Amygdala (tissue), 56 donors: ENCODE results near the gene UGT2A2.
A peak's percentile ranks its signal among the peaks of the same experiment; 100 is the strongest.
"Not testable (repeated sequence)": the region's sequence is repeated elsewhere in the genome, so short reads cannot be mapped to it uniquely, and the experiment has no call there.

ENCODE experiments used
- DNase-seq, 56 donors: peaks; one replicate each; lab custom pipeline; 2025; lab: John Stamatoyannopoulos, UW

Gene UGT2A2

DNA sequence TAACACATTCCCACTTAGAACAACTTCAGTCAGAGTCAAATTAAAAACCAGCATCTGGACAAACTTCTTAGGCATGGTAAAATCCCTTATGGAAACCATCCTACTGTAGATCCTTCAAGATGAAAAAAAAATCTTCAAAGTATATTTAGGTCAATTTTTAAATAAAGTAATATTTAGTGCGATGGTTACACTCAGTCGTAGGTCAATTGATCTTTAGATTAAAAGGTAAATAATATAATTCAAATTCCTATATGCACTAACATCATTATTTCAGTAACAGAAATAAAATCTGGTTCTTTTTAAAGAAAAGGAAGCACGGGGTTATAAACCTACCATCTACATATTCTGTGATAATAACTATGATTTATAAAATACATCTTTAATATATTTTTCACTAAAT is at the start of gene UGT2A2:
TSS of gene UGT2A2 (minus strand) at position 101 of the 400 bp plus-strand sequence. CDS start at position 99, 2 bp downstream.
- no peak for DNase-seq

DNA sequence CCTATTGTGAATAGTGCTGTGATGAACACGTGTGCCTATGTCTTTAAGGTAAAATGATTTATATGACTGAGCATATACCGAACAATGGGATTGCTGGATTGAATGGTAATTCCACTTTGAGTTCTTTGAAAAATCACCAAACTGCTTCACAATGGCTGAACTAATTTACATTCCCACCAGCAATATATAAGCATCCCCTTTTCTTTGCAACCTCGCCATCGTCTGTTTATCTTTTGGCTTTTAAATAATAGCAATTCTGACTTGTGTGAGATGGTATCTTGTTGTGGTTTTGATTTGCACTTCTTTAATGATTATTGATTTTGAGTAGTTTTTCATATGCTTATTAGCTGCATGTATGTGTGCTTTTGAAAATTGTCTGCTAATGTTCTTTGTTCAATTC is 45.4 kb upstream of the UGT2A2 start:
- no peak for DNase-seq

DNA sequence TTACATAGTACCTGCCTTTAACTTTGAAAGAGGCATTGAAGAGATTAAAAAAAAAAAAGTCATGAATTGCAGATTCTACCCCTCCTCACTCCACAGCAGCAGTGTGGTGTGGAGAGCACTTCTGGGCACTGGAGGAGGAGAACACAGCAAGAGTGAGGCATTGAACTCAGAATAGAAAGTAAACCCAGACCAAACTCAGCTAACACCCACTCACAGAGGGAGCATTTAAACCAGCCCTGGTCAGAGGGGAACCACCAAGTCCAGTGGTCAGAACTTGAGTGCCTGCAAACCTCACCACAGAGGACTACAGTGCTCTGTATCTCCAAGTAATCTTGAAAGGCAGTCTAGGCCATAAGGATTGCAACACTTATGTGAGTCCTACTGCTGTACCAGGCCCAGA is 29.2 kb upstream of the UGT2A2 start:
- DNase-seq, result no peak

DNA sequence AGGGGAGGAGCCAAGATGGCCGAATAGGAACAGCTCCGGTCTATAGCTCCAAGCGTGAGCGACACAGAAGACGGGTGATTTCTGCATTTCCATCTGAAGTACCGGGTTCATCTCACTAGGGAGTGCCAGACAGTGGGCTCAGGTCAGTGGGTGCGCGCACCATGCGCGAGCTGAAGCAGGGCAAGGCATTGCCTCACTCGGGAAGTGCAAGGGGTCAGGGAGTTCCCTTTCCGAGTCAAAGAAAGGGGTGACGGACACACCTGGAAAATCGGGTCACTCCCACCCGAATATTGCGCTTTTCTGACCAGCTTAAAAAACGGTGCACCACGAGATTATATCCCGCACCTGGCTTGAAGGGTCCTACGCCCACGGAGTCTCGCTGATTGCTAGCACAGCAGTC is 24.6 kb upstream of the UGT2A2 start:
- not testable (repeated sequence) for DNase-seq

DNA sequence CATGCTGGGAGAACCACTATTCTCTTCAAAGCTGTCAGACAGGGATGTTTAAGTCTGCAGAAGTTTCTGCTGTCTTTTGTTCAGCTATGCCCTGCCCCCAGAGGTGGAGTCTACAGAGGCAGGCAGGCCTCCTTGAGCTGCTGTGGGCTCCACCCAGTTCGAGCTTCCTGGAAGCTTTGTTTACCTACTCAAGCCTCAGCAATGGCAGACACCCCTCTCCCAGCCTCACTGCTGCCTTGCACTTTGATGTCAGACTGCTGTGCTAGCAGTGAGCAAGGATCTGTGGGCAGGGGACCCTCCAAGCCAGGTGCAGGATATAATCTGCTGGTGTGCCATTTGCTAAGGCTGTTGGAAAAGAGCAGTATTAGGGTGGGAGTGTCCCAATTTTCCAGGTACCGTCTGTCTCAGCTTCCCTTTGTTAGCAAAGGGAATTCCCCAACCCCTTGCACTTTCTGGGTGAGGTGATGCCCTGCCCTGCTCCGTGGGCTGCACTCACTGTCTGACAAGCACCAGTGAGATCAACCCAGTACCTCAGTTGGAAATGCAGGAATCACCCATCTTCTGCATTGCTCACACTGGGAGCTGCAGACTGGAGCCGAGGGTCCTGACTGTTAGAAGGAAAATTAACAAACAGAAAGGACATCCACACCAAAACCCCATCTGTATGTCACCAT is 21.8 kb upstream of the UGT2A2 start:
- DNase-seq, result not testable (repeated sequence)

DNA sequence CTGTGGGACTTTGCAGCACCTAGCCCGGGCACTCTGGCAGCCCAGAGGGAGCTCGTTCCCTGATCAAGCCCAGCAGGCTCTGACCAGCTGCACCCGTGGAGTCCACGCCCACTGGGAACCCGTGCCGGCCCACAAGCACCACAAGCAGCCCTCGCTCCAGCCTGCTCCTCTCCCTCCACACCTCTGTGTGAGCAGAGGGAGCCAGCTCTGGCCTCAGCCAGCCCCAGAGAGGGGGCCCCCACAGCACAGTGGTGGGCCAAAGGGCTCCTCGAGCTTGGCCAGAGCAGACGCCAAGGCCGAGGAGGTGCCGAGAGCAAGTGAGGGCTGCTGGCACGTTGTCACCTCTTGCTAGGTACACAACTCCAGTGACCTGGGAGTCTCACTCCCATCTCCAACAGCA is 18.7 kb upstream of the UGT2A2 start:
- DNase-seq, result no peak

DNA sequence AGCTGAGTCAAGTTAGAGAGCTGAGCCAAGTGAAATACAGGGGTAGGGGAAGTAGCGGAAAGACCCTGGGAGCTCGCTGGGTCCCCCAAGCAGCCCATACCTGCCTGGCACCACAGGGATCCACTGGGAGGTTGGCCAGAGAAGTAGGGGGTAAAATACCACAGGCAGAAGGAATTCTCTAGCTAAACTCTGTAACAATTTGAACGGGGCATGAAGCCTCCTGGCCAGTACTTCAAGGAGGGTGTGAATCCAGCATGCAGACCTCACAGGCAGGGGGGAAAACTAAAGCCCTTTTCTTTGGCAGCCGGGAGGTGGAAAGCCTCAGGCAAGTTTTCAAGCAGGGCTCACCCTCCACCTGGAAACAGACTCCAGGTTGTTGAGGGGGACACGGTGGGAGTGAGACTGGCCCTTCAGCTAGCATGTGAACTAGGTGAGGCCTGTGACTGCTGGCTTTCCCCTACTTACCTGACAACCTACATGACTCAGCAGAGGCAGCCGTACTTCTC is 17.3 kb upstream of the UGT2A2 start:
- no peak for DNase-seq

DNA sequence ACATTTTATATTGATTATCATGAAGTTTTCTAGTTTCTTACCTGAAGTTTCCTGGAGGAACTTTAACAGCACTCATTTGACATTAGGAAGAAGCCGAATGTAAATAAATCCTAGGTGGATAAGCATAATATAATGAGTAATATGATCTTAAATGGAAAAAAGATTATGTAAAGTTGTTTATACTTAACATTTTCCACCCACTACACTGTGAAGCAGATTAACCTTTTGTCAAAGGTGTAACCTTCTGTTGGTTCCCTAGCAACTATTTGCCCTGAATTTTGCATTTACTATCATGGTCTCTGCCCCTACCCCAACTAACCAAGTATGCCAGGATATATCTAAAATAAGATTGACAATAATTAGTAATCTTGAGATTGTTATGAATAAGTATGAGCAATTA is 13.7 kb upstream of the UGT2A2 start, which contains the start of gene UGT2A1:
TSS of gene UGT2A1 (minus strand) at position 101 of the 400 bp plus-strand sequence. CDS start 5,603 bp downstream, outside the sequence.
- no peak for DNase-seq

DNA sequence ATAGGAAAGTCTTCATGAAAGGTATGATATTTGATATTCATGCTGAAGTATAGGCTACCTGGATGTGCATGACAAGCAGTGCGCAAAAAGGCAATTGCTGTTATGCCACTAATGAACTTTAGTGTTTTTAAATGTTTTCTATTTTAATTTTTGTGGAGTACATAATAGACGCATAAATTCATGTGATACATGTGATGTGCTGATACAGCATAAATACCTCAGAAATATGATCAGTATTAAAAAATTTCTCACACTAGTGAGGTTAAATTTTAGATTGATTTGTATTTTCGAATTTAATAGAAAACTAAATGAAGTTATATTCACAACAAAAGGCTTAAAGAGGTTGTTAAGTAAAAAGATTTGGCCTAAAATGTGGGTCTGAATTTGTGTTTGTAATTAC is 11.4 kb upstream of the UGT2A2 start:
- no peak for DNase-seq

DNA sequence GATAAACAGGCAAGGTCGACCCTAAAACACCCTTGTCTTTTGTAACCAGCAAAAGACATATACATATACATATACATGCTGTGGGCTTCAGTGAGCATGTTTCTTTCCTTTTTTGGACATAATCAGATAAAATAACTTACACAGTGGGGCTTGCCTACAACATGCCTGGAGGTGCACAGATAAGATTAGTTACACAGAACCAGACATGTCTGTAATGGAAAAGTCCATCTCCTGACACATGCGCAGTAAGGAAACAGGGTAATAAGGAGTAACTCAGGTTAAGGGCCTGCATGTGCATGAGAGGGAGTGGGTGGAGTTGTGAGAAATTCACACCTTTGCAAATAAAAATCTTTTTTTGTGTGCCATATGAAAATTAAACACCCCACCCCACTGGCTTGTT is 10.2 kb upstream of the UGT2A2 start:
- no peak for DNase-seq

DNA sequence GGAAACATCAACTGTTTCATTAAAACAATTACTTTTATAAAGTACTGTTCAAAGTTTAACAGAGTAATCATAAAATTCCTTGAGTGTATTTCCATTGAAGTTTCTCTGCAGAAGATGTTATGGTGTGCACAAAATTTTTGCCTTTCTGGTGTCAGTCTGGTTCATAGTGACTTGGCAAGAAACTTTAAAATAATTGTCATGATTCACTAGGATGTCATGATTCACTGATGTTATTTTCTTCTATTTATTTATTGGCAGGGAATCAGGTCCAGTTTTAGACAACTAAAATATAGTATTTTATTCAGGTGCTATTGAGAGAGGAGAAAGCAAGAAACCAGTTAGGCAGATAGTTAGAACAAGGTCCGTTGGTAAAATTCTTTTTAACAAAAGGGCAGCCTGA is 9.8 kb upstream of the UGT2A2 start:
- DNase-seq, result no peak

DNA sequence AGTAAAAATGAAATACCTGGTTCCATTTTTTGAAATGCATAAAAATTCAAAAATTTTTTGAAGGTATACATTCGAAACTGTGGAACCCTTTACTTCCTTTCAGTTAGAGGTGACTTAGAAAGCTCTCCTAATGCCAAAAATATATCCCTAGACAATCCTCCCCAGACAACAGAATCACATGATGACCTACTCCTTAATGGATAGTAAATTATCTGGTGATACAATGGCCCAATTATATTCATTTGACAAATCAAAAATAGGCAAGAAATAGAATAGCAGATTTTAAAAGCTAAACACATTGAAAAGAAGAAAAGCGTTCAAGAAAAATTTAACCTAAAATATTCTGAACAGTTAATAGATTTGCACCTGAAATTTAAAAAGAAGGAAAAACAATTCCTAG is 3.5 kb upstream of the UGT2A2 start:
- DNase-seq, result no peak

DNA sequence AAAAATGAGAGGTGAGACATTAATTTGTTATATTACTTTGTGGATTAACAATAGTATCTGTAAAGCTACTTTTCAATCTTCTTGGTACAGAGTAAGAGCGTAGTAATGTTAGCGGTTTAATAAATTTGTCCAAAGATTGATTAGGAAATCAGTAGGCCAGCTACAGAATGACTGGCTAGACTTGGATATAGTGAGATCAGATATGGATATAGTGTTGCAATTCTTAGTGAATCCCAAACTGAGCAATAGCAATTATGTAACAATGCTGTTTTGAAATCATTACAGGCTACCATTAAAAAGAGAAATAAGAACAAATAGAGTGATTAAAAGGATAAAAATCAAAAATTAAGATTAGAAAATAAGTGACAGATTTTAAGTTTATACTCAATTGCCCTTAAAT is 847 bp upstream of the UGT2A2 start:
- DNase-seq, result no peak

DNA sequence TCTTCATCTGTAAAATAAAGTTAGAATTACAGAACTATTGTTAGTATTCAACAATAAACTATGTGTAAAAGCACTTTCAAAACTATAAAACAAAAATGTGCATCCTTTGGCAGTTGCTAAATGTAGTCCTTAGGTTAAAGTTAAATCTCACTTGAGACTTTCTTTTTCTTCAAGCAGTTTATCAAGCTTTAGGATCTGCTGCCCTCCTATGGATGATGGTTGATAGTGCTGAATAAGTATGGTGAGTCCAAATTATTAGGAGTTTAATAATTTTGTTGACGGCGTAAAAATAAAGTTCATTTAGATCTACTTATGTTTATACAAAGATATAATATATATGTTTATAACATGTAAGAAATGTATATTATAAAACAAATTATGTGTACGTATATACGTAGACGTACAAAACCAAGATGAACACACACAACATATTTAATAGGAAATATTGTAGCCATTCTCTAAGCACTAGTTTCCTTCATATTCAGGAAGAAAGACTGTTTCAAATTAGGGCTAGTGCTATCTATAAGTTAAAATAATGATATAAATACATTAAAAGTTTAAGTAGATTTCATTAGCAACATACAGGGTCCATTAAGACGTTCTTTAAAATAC is 22.3 kb downstream of the UGT2A2 start:
- peak in 1 of 56 donors; percentile 6 for DNase-seq

DNA sequence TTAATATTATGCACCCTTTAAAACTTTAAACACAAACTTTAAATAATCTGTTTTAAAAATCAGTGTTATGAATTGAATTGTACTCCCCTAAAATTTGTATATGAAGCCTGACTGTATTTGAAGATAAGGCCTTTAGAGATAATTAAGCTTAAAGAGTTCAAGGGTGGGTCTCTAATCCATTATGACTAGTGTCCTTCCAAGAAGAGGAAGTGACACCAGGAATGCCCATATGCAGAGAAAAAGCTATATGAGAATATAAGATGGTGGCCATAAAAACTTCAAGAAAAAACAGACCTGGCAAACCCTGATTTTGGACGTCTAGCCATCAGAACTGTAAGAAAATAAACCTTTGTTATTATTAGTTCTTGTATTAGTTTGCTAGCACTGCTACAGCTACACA is 29.0 kb downstream of the UGT2A2 start:
- DNase-seq, result no peak

DNA sequence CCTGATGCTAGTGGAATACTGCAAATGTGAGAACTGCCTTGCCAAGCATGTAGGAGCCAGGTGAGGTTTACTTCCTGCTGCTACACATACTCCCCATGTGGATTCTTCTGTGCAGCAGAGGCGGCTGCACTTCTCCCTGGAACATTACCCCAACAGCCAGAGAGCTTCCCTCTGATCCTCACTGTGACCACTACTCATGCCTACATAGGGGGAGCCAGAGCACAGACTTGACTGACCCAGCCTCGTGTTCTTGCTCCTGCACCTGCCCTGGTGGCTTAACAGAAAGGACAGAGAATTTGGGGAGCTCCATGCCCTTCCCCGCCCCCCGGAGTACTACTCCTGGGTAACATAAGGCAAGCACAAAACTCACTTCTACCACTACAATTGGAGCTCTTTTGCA is 38.4 kb downstream of the UGT2A2 start:
- no peak for DNase-seq

DNA sequence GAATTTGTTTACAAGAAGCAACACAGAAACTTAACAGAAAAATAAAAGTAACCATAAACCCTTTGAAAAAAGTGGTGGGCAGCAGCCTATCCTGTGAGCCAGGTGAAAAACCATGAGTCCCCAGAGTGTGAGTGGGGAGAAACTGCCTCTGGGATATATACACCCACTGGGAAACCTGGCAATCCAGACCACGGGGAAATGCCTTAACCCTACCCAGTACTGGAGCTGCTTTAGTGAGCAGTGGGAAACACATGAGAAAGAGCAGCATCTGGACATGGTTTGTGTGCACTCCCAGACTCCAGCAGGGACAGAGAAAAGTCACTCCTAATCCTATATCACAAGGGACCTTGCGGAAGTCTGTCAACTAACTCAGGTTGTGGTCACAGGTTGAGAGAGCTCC is 39.4 kb downstream of the UGT2A2 start:
- DNase-seq, result no peak

DNA sequence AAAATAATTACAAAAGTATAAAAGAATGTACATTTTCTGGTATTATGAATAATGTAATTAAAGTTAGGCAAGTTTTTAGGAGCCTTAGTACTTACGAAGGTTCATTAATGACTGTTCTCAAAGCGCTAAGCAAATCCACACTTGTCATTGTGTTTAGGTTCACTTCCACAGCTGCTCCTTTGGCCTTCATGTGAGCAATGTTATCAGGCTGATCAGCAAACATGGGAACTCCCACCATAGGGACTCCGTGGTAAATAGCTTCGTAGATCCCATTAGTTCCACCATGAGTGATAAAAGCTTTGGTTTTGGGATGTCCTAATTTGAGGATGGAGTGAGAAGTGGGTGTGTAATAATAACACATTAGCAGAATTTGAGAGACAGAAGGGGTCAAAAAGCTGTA is 45.1 kb downstream of the UGT2A2 start:
- no peak for DNase-seq

DNA sequence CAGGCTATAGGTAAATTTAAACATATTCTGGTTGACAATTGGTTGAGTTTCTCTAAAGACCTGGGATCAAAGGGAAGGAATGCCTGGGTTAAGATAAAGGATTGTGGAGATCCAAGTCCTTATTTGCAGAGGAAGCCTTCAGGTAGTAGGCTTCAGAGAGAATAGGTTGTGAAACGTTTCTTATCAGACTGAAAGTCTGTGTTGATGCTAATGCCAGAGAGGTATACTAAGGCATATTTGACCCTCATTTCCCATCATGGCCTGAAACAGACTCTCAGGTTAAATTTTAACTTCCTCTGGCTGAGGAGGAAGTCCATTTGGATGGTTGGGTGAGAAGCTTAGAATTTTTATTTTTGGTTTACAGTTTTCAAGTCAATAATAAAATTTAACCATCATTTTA is 48.1 kb downstream of the UGT2A2 start:
- no peak for DNase-seq

DNA sequence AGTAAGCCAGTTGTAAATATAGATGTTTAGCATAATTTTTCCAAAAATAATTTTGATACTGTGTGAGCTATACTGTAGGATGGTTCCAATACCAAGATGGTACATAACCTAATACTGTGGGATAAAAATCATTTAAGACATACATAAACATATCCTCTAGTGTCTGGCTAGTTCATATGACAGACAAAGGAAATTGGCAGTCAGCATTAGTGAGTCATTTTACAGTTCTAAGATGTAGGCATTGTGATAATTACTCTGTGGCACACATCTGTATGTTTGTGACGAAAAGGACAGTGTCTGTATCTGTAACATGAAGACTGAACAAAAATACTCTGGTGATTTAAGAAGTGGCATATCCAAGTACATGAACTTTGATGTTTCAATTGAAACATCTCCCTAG is 49.6 kb downstream of the UGT2A2 start:
- DNase-seq, result no peak

DNA sequence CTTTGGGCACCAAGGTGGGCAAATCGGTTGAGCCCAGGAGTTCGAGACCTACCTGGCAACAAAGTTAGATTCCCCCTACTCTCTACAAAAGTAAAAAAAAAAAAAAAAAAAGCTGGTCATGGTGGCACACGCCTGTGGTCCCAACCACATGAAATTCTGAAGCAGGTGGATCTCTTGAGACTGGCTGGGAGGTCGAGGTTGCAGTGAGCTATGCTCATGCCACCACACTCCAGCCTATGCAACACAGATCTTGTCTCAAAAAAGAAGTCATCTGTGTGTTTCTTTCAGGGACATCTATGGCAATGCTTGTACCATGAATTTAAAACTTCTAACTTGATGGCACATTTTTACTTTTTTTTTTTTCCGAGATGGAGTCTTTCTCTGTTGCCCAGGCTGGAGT is 55.3 kb downstream of the UGT2A2 start:
- no peak for DNase-seq

DNA sequence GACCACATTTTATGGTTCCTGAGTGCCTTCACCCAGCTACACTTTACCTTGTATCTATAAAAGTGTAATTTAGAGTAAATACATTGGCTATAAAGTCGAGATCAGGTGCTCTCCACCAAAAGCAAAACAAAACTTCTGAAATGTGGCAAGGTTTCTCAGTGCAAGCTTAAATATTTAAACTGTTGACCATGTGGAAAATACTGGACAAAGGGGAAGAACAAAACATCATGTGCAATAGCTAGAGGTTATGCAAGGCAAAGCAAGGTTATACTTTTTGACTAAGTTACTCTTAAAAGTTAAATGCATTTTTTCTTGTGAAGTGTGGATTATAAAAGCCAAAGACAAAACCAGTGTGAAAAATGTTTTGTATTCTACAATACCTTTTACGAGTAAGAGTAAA is 55.9 kb downstream of the UGT2A2 start:
- no peak for DNase-seq
